Loucy (cell line): ENCODE measurements around the gene MACROD2.

ENCODE experiments used
- H2AFZ ChIP-seq: fragments of 200-600 bp; sonication (generic); 2 replicates; pipeline ENCODE4 v1.6.0; 2016; ENCODE audit warnings: antibody characterized with exemption, mild to moderate bottlenecking, low read length, moderate library complexity
- H3F3A ChIP-seq: fragments of 200-600 bp; 2 replicates; pipeline ENCODE4 v1.6.0; 2016; ENCODE audit warnings: antibody characterized with exemption, low read depth, mild to moderate bottlenecking
- H3K27me3 ChIP-seq: fragments of 200-600 bp; sonication (generic); 2 replicates; pipeline ENCODE4 v1.6.1; 2014; ENCODE audit warnings: low read length, mild to moderate bottlenecking; ENCODE audit not compliant: insufficient read depth, poor library complexity, severe bottlenecking
- H3K36me3 ChIP-seq: fragments of 200-600 bp; sonication (generic); 2 replicates; pipeline ENCODE4 v1.6.1; 2016; ENCODE audit warnings: low read length; ENCODE audit not compliant: insufficient read depth
- H3K4me1 ChIP-seq: fragments of 200-600 bp; sonication (generic); 2 replicates; pipeline ENCODE4 v1.5.1; 2014; ENCODE audit warnings: low read length, mild to moderate bottlenecking; ENCODE audit not compliant: insufficient read depth, poor library complexity, severe bottlenecking
- H3K4me2 ChIP-seq: fragments of 200-600 bp; sonication (generic); 2 replicates; pipeline ENCODE4 v1.6.0; 2014; ENCODE audit warnings: antibody characterized with exemption, low read length, low read depth, mild to moderate bottlenecking; ENCODE audit not compliant: poor library complexity, severe bottlenecking
- H3K4me3 ChIP-seq: fragments of 200-600 bp; sonication (generic); 2 replicates; pipeline ENCODE4 v1.5.1; 2014; ENCODE audit warnings: low read length, mild to moderate bottlenecking, mixed read lengths; ENCODE audit not compliant: poor library complexity, severe bottlenecking
- H3K79me2 ChIP-seq: fragments of 200-600 bp; sonication (generic); 2 replicates; pipeline ENCODE4 v1.6.1; 2014; ENCODE audit warnings: low read length; ENCODE audit not compliant: insufficient read depth
- H3K9ac ChIP-seq: fragments of 200-600 bp; sonication (generic); 2 replicates; pipeline ENCODE4 v1.6.0; 2014; ENCODE audit warnings: mild to moderate bottlenecking, low read depth, low read length, moderate library complexity; ENCODE audit not compliant: poor library complexity, severe bottlenecking
- H3K9me2 ChIP-seq: fragments of 200-600 bp; sonication (generic); replicated peaks from 2 replicates; pipeline ENCODE4 v1.6.1; 2016; ENCODE audit warnings: low read depth, low read length, mixed read lengths
- H3K9me3 ChIP-seq: fragments of 200-600 bp; sonication (generic); 2 replicates; pipeline ENCODE4 v1.6.1; 2014; ENCODE audit warnings: mild to moderate bottlenecking, antibody characterized with exemption, low read length, low read depth; ENCODE audit not compliant: insufficient read depth
- H4K20me1 ChIP-seq: fragments of 200-600 bp; sonication (generic); 2 replicates; pipeline ENCODE4 v1.6.0; 2014; ENCODE audit warnings: antibody characterized with exemption, low read length, mild to moderate bottlenecking; ENCODE audit not compliant: insufficient read depth, poor library complexity, severe bottlenecking
- EZH2phosphoT487 ChIP-seq: fragments of 200-600 bp; IDR thresholded peaks from 2 replicates; pipeline ENCODE4 v1.6.1; 2018; ENCODE audit warnings: antibody characterized with exemption, mild to moderate bottlenecking, moderate library complexity, borderline replicate concordance
- TF ChIP-seq, protein P1 (sequence below): fragments of 200-600 bp; sonication (generic); conservative IDR thresholded peaks from 2 replicates; pipeline ENCODE4 v1.5.1; 2014; ENCODE audit warnings: mild to moderate bottlenecking, antibody characterized with exemption, low read length

The MACROD2 gene

DNA sequence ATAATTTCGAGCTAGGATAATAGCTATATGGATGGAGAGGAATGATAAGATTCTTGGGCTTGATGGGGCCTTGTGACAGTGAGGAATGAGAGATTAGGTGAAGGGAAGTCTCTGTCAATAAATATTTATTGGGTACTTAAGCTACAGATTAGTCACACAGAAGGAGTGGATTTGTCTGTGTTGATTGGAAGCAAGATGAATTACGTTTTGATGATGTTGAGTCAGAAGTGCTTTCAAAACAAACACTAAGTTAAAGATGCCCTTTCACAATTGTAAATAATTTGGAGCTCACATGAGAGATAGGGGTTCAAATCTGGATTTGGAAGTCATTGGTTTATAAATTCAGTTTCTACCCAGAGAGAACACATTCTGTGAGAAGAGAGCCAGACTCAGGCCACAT is 1743.7 kb downstream of the MACROD2 start:
- Histone ChIP-seq H3K9ac (no peak overlapping the region), H2AFZ (no peak overlapping the region), H3K27me3 (no peaks in the 10 kb centered on the region), H3K4me3 (no peak overlapping the region), H3K4me2 (no peak overlapping the region), H3K4me1 (no peaks in the 10 kb centered on the region), H3K9me2 (no peaks in the 10 kb centered on the region), H3K36me3 (no peaks in the 10 kb centered on the region), H4K20me1 (no peaks in the 10 kb centered on the region), H3F3A (no peaks in the 10 kb centered on the region), H3K79me2 (no peaks in the 10 kb centered on the region), H3K9me3 (no peaks in the 10 kb centered on the region)
- TF ChIP-seq, protein P1, sequence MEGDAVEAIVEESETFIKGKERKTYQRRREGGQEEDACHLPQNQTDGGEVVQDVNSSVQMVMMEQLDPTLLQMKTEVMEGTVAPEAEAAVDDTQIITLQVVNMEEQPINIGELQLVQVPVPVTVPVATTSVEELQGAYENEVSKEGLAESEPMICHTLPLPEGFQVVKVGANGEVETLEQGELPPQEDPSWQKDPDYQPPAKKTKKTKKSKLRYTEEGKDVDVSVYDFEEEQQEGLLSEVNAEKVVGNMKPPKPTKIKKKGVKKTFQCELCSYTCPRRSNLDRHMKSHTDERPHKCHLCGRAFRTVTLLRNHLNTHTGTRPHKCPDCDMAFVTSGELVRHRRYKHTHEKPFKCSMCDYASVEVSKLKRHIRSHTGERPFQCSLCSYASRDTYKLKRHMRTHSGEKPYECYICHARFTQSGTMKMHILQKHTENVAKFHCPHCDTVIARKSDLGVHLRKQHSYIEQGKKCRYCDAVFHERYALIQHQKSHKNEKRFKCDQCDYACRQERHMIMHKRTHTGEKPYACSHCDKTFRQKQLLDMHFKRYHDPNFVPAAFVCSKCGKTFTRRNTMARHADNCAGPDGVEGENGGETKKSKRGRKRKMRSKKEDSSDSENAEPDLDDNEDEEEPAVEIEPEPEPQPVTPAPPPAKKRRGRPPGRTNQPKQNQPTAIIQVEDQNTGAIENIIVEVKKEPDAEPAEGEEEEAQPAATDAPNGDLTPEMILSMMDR: no peak
- no peak for TF ChIP-seq EZH2phosphoT487

- H4K20me1 ChIP-seq: no peaks in the 10 kb centered on the region
- no peaks in the 10 kb centered on the region for H3K27me3 ChIP-seq
- H3K9me2 ChIP-seq: no peaks in the 10 kb centered on the region
- no peak overlapping the region for H3K4me2 ChIP-seq
- no peak for TF ChIP-seq EZH2phosphoT487
- TF ChIP-seq, protein P1: no peak
- no peaks in the 10 kb centered on the region for H3K9me3 ChIP-seq
- H3K4me1 ChIP-seq: no peaks in the 10 kb centered on the region
- H3F3A ChIP-seq: no peaks in the 10 kb centered on the region
- H3K4me3 ChIP-seq: no peak overlapping the region
- no peaks in the 10 kb centered on the region for H3K36me3 ChIP-seq
- H3K79me2 ChIP-seq: no peaks in the 10 kb centered on the region
- H2AFZ ChIP-seq: no peak overlapping the region
- no peak overlapping the region for H3K9ac ChIP-seq
Observed at GRCh38 chr20:15740046-15740775, 1744.9 kb downstream of the MACROD2 start.

DNA sequence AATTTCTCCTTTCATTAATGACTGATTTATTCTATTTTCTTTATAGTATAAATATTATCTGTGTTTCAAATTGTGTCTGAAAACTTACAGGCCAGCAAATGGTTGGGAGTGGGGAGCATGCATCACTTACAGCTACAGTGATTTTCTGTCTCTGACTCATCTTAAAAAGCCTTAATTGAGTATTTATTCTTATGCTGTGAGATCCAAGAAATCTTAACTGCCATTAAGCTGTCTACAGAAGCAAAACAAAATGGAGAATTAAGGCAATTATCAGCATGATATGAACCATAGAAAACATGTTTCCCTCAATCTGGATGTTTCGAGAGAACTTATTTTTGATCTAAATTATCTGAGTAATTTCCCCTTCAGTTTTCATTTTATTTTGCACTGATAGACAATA is 1746.8 kb downstream of the MACROD2 start:
- Histone ChIP-seq H3K4me1 (no peaks in the 10 kb centered on the region), H4K20me1 (no peaks in the 10 kb centered on the region)

More for the DNA sequence above, 1746.8 kb downstream of the MACROD2 start:
- no peak overlapping the region for H3K9ac ChIP-seq
- no peaks in the 10 kb centered on the region for H3K36me3 ChIP-seq
- no peaks in the 10 kb centered on the region for H3K9me3 ChIP-seq
- no peak overlapping the region for H3K4me3 ChIP-seq
- no peaks in the 10 kb centered on the region for H3K9me2 ChIP-seq
- no peak overlapping the region for H3K4me2 ChIP-seq
- H2AFZ ChIP-seq: no peak overlapping the region
- TF ChIP-seq, protein P1: no peak
- TF ChIP-seq EZH2phosphoT487: no peak
- H3F3A ChIP-seq: no peaks in the 10 kb centered on the region
- no peaks in the 10 kb centered on the region for H3K27me3 ChIP-seq
- no peaks in the 10 kb centered on the region for H3K79me2 ChIP-seq
